GM18499 (cell line): ENCODE measurements around the gene SRBD1.

Source experiments
- ATAC-seq: cut with Tn5 transposase; IDR thresholded peaks from one replicate; pipeline ENCODE4 v1.9.1; 2021; ENCODE audit warnings: moderate number of reproducible peaks; ENCODE audit not compliant: insufficient read depth, unreplicated experiment

The SRBD1 gene

GRCh38 chr2:45611020-45611859, at the start of gene SRBD1:
SRBD1 (minus strand) TSS chr2:45611267; CDS start chr2:45605441, 5,826 bp downstream.
- peak; percentile 73 for ATAC-seq

- ATAC-seq = no peak
Observed at GRCh38 chr2:45654250-45654649, 43.2 kb upstream of the SRBD1 start.

- no peak for ATAC-seq
Observed at GRCh38 chr2:45653122-45653913, 42.3 kb upstream of the SRBD1 start.

- ATAC-seq = no peak
Observed at GRCh38 chr2:45652090-45653031, 41.3 kb upstream of the SRBD1 start.

- no peak for ATAC-seq
Observed at GRCh38 chr2:45651415-45652089, 40.5 kb upstream of the SRBD1 start, which contains the start of gene PRKCE. PRKCE (plus strand) TSS chr2:45651675.

GRCh38 chr2:45650851-45651414, 39.9 kb upstream of the SRBD1 start:
- ATAC-seq = no peak

- no peak for ATAC-seq
Observed at GRCh38 chr2:45649858-45650811, 39.1 kb upstream of the SRBD1 start.

- no peak for ATAC-seq
Observed at GRCh38 chr2:45649462-45649857, 38.4 kb upstream of the SRBD1 start.

GRCh38 chr2:45648636-45649035, 37.6 kb upstream of the SRBD1 start:
- no peak for ATAC-seq

GRCh38 chr2:45647986-45648520, 37.0 kb upstream of the SRBD1 start:
- ATAC-seq = no peak

- ATAC-seq = no peak
Observed at GRCh38 chr2:45647356-45647755, 36.3 kb upstream of the SRBD1 start.

- ATAC-seq = no peak
Observed at GRCh38 chr2:45646289-45646688, 35.2 kb upstream of the SRBD1 start.

- no peak for ATAC-seq
Observed at GRCh38 chr2:45643543-45644542, 32.8 kb upstream of the SRBD1 start.

GRCh38 chr2:45643095-45643494, 32.0 kb upstream of the SRBD1 start:
- no peak for ATAC-seq

- no peak for ATAC-seq
Observed at GRCh38 chr2:45640576-45640975, 29.5 kb upstream of the SRBD1 start.

GRCh38 chr2:45637440-45637839, 26.4 kb upstream of the SRBD1 start:
- ATAC-seq = no peak

GRCh38 chr2:45636008-45636407, 24.9 kb upstream of the SRBD1 start:
- ATAC-seq = no peak
